GM19452 (cell line): Measurements from ENCODE around the gene ZNF778.
A peak's percentile ranks its signal among the peaks of the same experiment; 100 is the strongest.
"Not testable (repeated sequence)": the region's sequence is repeated elsewhere in the genome, so short reads cannot be mapped to it uniquely, and the experiment has no call there.

Experiments used
- ATAC-seq: cut with Tn5 transposase; IDR thresholded peaks from one replicate; pipeline ENCODE4 v1.9.1; 2021; ENCODE audit not compliant: unreplicated experiment

Gene ZNF778

GRCh38 chr16:89210904-89211515, 6.5 kb upstream of the ZNF778 start:
- ATAC-seq: no peak

- ATAC-seq: no peak
These were observed 977 bp upstream of the ZNF778 start for GRCh38 chr16:89216315-89217137.

- no peak for ATAC-seq
These were observed 440 bp upstream of the ZNF778 start for GRCh38 chr16:89217138-89217387.

- ATAC-seq: no peak
These were observed 1.9 kb downstream of the ZNF778 start for GRCh38 chr16:89219365-89219764.

- ATAC-seq: no peak
These were observed 4.1 kb downstream of the ZNF778 start for GRCh38 chr16:89221604-89222003.

GRCh38 chr16:89222931-89223330, 5.4 kb downstream of the ZNF778 start:
- ATAC-seq: no peak

- ATAC-seq: no peak
These were observed 7.2 kb downstream of the ZNF778 start for GRCh38 chr16:89224665-89225064.

GRCh38 chr16:89230255-89230654, 12.8 kb downstream of the ZNF778 start:
- no peak for ATAC-seq

GRCh38 chr16:89232107-89232506, 14.6 kb downstream of the ZNF778 start:
- no peak for ATAC-seq

- ATAC-seq: no peak
These were observed 16.4 kb downstream of the ZNF778 start for GRCh38 chr16:89233678-89234490.

GRCh38 chr16:89237733-89238132, 20.2 kb downstream of the ZNF778 start:
- no peak for ATAC-seq

- peak; percentile 59 for ATAC-seq
These were observed 23.9 kb downstream of the ZNF778 start for GRCh38 chr16:89241187-89242007.

- no peak for ATAC-seq
These were observed 25.3 kb downstream of the ZNF778 start for GRCh38 chr16:89242795-89243200.

GRCh38 chr16:89243664-89244063, 26.2 kb downstream of the ZNF778 start:
- no peak for ATAC-seq

GRCh38 chr16:89244264-89244663, 26.8 kb downstream of the ZNF778 start:
- ATAC-seq: not testable (repeated sequence)

- no peak for ATAC-seq
These were observed 27.3 kb downstream of the ZNF778 start for GRCh38 chr16:89244754-89245153.

GRCh38 chr16:89246383-89246902, 28.9 kb downstream of the ZNF778 start:
- ATAC-seq: no peak

- peak; percentile 80 for ATAC-seq
These were observed 29.6 kb downstream of the ZNF778 start for GRCh38 chr16:89246903-89247733.

GRCh38 chr16:89247734-89248075, 30.2 kb downstream of the ZNF778 start:
- not testable (repeated sequence) for ATAC-seq
